ENCODE data around the gene HOXC5.

The HOXC5 gene

GRCh38 chr12:53992377-53992889 is 40.4 kb upstream of the HOXC5 start:
- no peak overlapping the region for H3K4me3 ChIP-seq (ENCODE audit: low read depth, low read length)
- no peak for TF ChIP-seq CTCF (IDR thresholded peaks at IDR 0.05; ENCODE audit: low read depth, low read length)

GRCh38 chr12:53993162-53994008 is 39.5 kb upstream of the HOXC5 start:
- no peak overlapping the region for H3K4me3 ChIP-seq (ENCODE audit: low read depth, low read length)
- no peak for TF ChIP-seq CTCF (IDR thresholded peaks at IDR 0.05; ENCODE audit: low read depth, low read length)

GRCh38 chr12:53994009-53994263 is 38.9 kb upstream of the HOXC5 start:
- H3K4me3 ChIP-seq (ENCODE audit: low read depth, low read length): no peak overlapping the region
- TF ChIP-seq CTCF (IDR thresholded peaks at IDR 0.05; ENCODE audit: low read depth, low read length): no peak

- no peak overlapping the region for H3K4me3 ChIP-seq (ENCODE audit: low read depth, low read length)
These were observed 38.4 kb upstream of the HOXC5 start for GRCh38 chr12:53994264-53995001.

GRCh38 chr12:53995002-53995377 is 37.9 kb upstream of the HOXC5 start:
- H3K4me3 ChIP-seq (ENCODE audit: low read depth, low read length): no peak overlapping the region
- TF ChIP-seq CTCF (IDR thresholded peaks at IDR 0.05; ENCODE audit: low read depth, low read length): no peak

More at GRCh38 chr12:53994264-53995001, 38.4 kb upstream of the HOXC5 start:
- no peak for TF ChIP-seq CTCF (IDR thresholded peaks at IDR 0.05; ENCODE audit: low read depth, low read length)

- H3K4me3 ChIP-seq (ENCODE audit: low read depth, low read length): no peak overlapping the region
These were observed 37.2 kb upstream of the HOXC5 start for GRCh38 chr12:53995378-53996239.

More at GRCh38 chr12:53995378-53996239, 37.2 kb upstream of the HOXC5 start:
- TF ChIP-seq CTCF (IDR thresholded peaks at IDR 0.05; ENCODE audit: low read depth, low read length): no peak

Data from WI38 (cell line).